B cell (primary cell): ENCODE measurements around the gene ZEB1. TPM values are rescaled to one million over a fixed set of nuclear protein-coding genes. Genes with fewer than 3 reads are reported as not detected.

Source experiments
- ATAC-seq: fragments of 200-7000 bp; cut with Tn5 transposase; one replicate; pipeline ENCODE4 v1.10.0; 2021; ENCODE audit warnings: low read depth, mild to moderate bottlenecking, moderate number of reproducible peaks, moderate library complexity
- CTCF ChIA-PET: fragments of 350-600 bp; sonication (Branson Sonifier 250); formaldehyde crosslinking; loops from one replicate; lab custom pipeline; 2021; ENCODE audit warnings: antibody characterized with exemption, inconsistent platforms; lab: Charles Lee
- POLR2A ChIA-PET: fragments of 350-600 bp; sonication (Branson Sonifier 250); formaldehyde crosslinking; loops from one replicate; lab custom pipeline; 2021; ENCODE audit warnings: antibody characterized with exemption; lab: Charles Lee
- DNase-seq: peaks from one replicate; pipeline ENCODE4 v3.0.0; 2013
- H2AFZ ChIP-seq: 2 replicates; pipeline ENCODE4 v1.6.1; 2012; ENCODE audit warnings: mild to moderate bottlenecking, low read depth, low read length; ENCODE audit not compliant: insufficient read depth, poor library complexity, severe bottlenecking
- H3K27ac ChIP-seq, 2 donors: 1 replicate in 1 of 2; 2 replicates in 1 of 2; pipeline ENCODE4 v1.5.1; 2012 to 2013; ENCODE audit warnings: low read length in 2 of 2, mild to moderate bottlenecking in 2 of 2, moderate library complexity in 1 of 2
- H3K27me3 ChIP-seq, 4 experiments: fragments of 200-600 bp in 1 of 4; sonication (generic) in 1 of 4; replicated peaks in 1 of 4; 1 replicate in 2 of 4; 2 replicates in 2 of 4; pipeline versions ENCODE4 v1.6.1 to v1.7.0; 2013 to 2016; ENCODE audit warnings: low read length in 3 of 4, mild to moderate bottlenecking in 2 of 4, mixed read lengths in 1 of 4, moderate library complexity in 1 of 4; ENCODE audit not compliant: insufficient read depth in 4 of 4, control insufficient read depth in 3 of 4; ENCODE audit errors: control extremely low read depth in 1 of 4
- H3K36me3 ChIP-seq, 2 experiments: replicated peaks in 1 of 2; 1 replicate in 1 of 2; 2 replicates in 1 of 2; pipeline versions ENCODE4 v1.6.1 to v1.7.1; 2013; ENCODE audit warnings: low read length in 1 of 2; ENCODE audit not compliant: insufficient read depth in 2 of 2, control insufficient read depth in 1 of 2; ENCODE audit errors: control extremely low read depth in 1 of 2, extremely low read depth in 1 of 2
- H3K4me1 ChIP-seq, 2 donors: fragments of 200-600 bp in 1 of 2; sonication (generic) in 1 of 2; 1 replicate in 1 of 2; 2 replicates in 1 of 2; pipeline versions ENCODE4 v1.5.1 to v1.6.1; 2013 to 2017; ENCODE audit warnings: low read length in 2 of 2; ENCODE audit not compliant: control insufficient read depth in 2 of 2, insufficient read depth in 2 of 2
- H3K4me2 ChIP-seq: replicated peaks from 2 replicates; pipeline ENCODE3; 2012; ENCODE audit warnings: mild to moderate bottlenecking, low read depth, low read length; ENCODE audit not compliant: poor library complexity, severe bottlenecking
- H3K4me3 ChIP-seq, 5 experiments: fragments of 200-600 bp in 1 of 5; sonication (generic) in 1 of 5; 1 replicate in 3 of 5; 2 replicates in 2 of 5; pipeline versions ENCODE4 v1.5.1 to v1.7.0; 2011 to 2016; ENCODE audit warnings: low read length in 4 of 5, mild to moderate bottlenecking in 4 of 5, low read depth in 2 of 5, control low read depth in 1 of 5, moderate library complexity in 1 of 5; ENCODE audit not compliant: insufficient read depth in 1 of 5; ENCODE audit errors: control extremely low read depth in 1 of 5, extremely low read depth in 1 of 5
- H3K79me2 ChIP-seq: fragments of 200-600 bp; sonication (generic); one replicate; pipeline ENCODE4 v1.6.0; 2016; ENCODE audit warnings: low read length; ENCODE audit not compliant: control insufficient read depth, insufficient read depth
- H3K9ac ChIP-seq: fragments of 200-600 bp; sonication (generic); 2 replicates; pipeline ENCODE4 v1.6.1; 2017; ENCODE audit warnings: mild to moderate bottlenecking, low read length, moderate library complexity
- H3K9me3 ChIP-seq, 3 donors: one replicate each; pipeline versions ENCODE4 v1.6.1 to v1.7.1; 2013; ENCODE audit warnings: low read length in 2 of 3; ENCODE audit not compliant: control insufficient read depth in 2 of 3, insufficient read depth in 1 of 3; ENCODE audit errors: control extremely low read depth in 1 of 3
- H4K20me1 ChIP-seq: 2 replicates; pipeline ENCODE4 v1.6.0; 2012; ENCODE audit warnings: mild to moderate bottlenecking, low read length; ENCODE audit not compliant: insufficient read depth, control insufficient read depth, poor library complexity, severe bottlenecking
- H3K27ac Mint-ChIP-seq: one replicate; pipeline ENCODE4 v1.8.0; 2021; ENCODE audit warnings: mixed read lengths
- H3K27me3 Mint-ChIP-seq: one replicate; pipeline ENCODE4 v1.8.0; 2021; ENCODE audit warnings: mixed read lengths
- H3K4me1 Mint-ChIP-seq: one replicate; pipeline ENCODE4 v1.8.0; 2021; ENCODE audit warnings: mixed read lengths
- H3K4me3 Mint-ChIP-seq: one replicate; pipeline ENCODE4 v1.8.0; 2021; ENCODE audit warnings: mixed read lengths
- H3K9me3 Mint-ChIP-seq: one replicate; pipeline ENCODE4 v1.8.0; 2022; ENCODE audit warnings: mixed read lengths; ENCODE audit not compliant: insufficient read depth
- CTCF ChIP-seq: fragments of 200-600 bp; IDR thresholded peaks from one replicate; pipeline ENCODE4 v1.8.0; 2022; ENCODE audit warnings: antibody characterized with exemption, mild to moderate bottlenecking
- EZH2 ChIP-seq: IDR thresholded peaks from 2 replicates; pipeline ENCODE4 v1.6.1; 2012; ENCODE audit warnings: borderline replicate concordance, low read depth, mild to moderate bottlenecking, moderate library complexity, low read length; ENCODE audit not compliant: insufficient read depth, poor library complexity, severe bottlenecking
- WGBS: methylation state at CpG from one replicate; pipeline ENCODE4 v1.1.5; 2013; ENCODE audit warnings: missing lambda C conversion rate; ENCODE audit not compliant: insufficient coverage; 5-methylcytosine and 5-hydroxymethylcytosine counted together
- intact Hi-C: fragments of 100-400 bp; cut with micrococcal nuclease; formaldehyde crosslinking; loops from one replicate; pipeline ENCODE4 v1.10.0; 2022
- polyA plus RNA-seq: library from polyadenylated mRNA; depleted of rRNA; stranded (reverse); fragments of >200 nt; gene quantifications from 2 replicates; pipeline ENCODE4 v1.2.3, GENCODE V29; 2012
- total RNA-seq, 2 donors: library from RNA; stranded (reverse); fragments of 120-200 nt in 1 of 2; gene quantifications; 1 replicate in 1 of 2; 2 replicates in 1 of 2; pipeline versions ENCODE4 v1.2.3 to v1.2.4, GENCODE V29; 2013 to 2022

The ZEB1 gene
- total and polyA plus RNA-seq, 2 donors (not counting 1 experiment from before 2014, with no cell fraction given): 11.2 to 96.7 TPM

- 88% methylated on average over 2 of the region's 3 CpGs for WGBS
- CTCF ChIA-PET: no interaction called here
- H3K9ac ChIP-seq: no peak overlapping the region
Measured at GRCh38 chr10:31536302-31536701, 217.3 kb downstream of the ZEB1 start.

GRCh38 chr10:31549896-31550295, 230.9 kb downstream of the ZEB1 start:
- peaks cover 3% of the 10 kb centered on the region for H3K27me3 Mint-ChIP-seq
- CTCF ChIA-PET: no interaction called here
- ATAC-seq (no peak), DNase-seq (no peak)
- no peak overlapping the region for H3K27ac Mint-ChIP-seq
- Histone ChIP-seq H3K9me3 (peaks cover 0 to 11% (median 1%) of the 10 kb centered on the region in 3 donors), H3K4me2 (no peak overlapping the region), H3K4me3 (no peak overlapping the region), H3K36me3 (no peaks in the 10 kb centered on the region), H3K4me1 (no peaks in the 10 kb centered on the region), H3K27me3 (no peaks in the 10 kb centered on the region), H3K79me2 (no peaks in the 10 kb centered on the region), H3K9ac (no peak overlapping the region), H3K27ac (no peak overlapping the region), H4K20me1 (no peaks in the 10 kb centered on the region), H2AFZ (no peak overlapping the region)
- H3K4me3 Mint-ChIP-seq: no peak overlapping the region
- intact Hi-C loops: no loop called here
- no peak for TF ChIP-seq EZH2
- TF ChIP-seq CTCF: no peak
- H3K9me3 Mint-ChIP-seq: no peaks in the 10 kb centered on the region
- 100% methylated on average over 1 of the region's 2 CpGs for WGBS
- H3K4me1 Mint-ChIP-seq: no peaks in the 10 kb centered on the region
- POLR2A ChIA-PET: no interaction called here

More at GRCh38 chr10:31536302-31536701, 217.3 kb downstream of the ZEB1 start:
- DNase-seq: no peak
- H3K27ac ChIP-seq: no peak overlapping the region
- H3K4me2 ChIP-seq: no peak overlapping the region
- H3K9me3 ChIP-seq: peaks cover 0 to 3% (median 0%) of the 10 kb centered on the region in 3 donors
- no peak overlapping the region for H2AFZ ChIP-seq
- H3K79me2 ChIP-seq: no peaks in the 10 kb centered on the region
- no peaks in the 10 kb centered on the region for H3K27me3 ChIP-seq
- H3K36me3 ChIP-seq: no peaks in the 10 kb centered on the region
- no peaks in the 10 kb centered on the region for H3K4me1 ChIP-seq
- Mint-ChIP-seq H3K27ac (no peak overlapping the region), H3K4me1 (no peaks in the 10 kb centered on the region), H3K9me3 (peaks cover 5% of the 10 kb centered on the region), H3K27me3 (peaks cover 3% of the 10 kb centered on the region), H3K4me3 (no peak overlapping the region)
- no peaks in the 10 kb centered on the region for H4K20me1 ChIP-seq
- POLR2A ChIA-PET: no interaction called here
- ATAC-seq: no peak
- intact Hi-C loops: no loop called here
- H3K4me3 ChIP-seq: no peak overlapping the region
- no peak for TF ChIP-seq EZH2
- no peak for TF ChIP-seq CTCF
